A549 (cell line): Measurements from ENCODE around the gene LYRM7. TPM values are rescaled to one million over a fixed set of nuclear protein-coding genes. Genes with fewer than 3 reads are reported as not detected.

Source experiments
- ATAC-seq, 2 experiments: fragments of 200-7000 bp in 1 of 2; fragments of >200 bp in 1 of 2; cut with Nextera tagmentation in 1 of 2; cut with Tn5 transposase in 1 of 2; 3 replicates each; pipeline versions ENCODE4 v1.8.0 to v1.9.1; 2018 to 2020; ENCODE audit warnings: mild to moderate bottlenecking in 1 of 2, moderate library complexity in 1 of 2
- CTCF ChIA-PET: fragments of 300-600 bp; sonication (Branson Sonifier 250); formaldehyde crosslinking; extraction: SDS; loops from one replicate; lab custom pipeline; 2021; ENCODE audit warnings: antibody characterized with exemption, inconsistent platforms; lab: Yijun Ruan, JAX
- POLR2A ChIA-PET: fragments of 350-600 bp; formaldehyde crosslinking; extraction: SDS; loops from one replicate; lab custom pipeline; 2021; ENCODE audit warnings: antibody characterized with exemption, inconsistent platforms; lab: Yijun Ruan, JAX
- DNase-seq, 2 experiments: peaks; one replicate each; pipeline versions ENCODE4 v3.0.0 to v3.0.0-alpha.2; 2011 to 2016; ENCODE audit warnings: low read depth in 1 of 2, low spot score in 1 of 2
- FAIRE-seq: peaks from 2 replicates; lab custom pipeline; 2011; peaks lifted over from hg19 to GRCh38; lab: Jason Lieb, UNC
- H3K27ac ChIP-seq, 2 experiments: fragments of >200 bp; sonication (Bioruptor Twin); formaldehyde crosslinking; 3 replicates each; pipeline ENCODE4 v1.5.1; 2016 to 2017
- H3K4me1 ChIP-seq: fragments of >200 bp; sonication (Bioruptor Twin); formaldehyde crosslinking; 3 replicates; pipeline ENCODE4 v1.6.1; 2016
- H3K4me2 ChIP-seq: fragments of >200 bp; sonication (Bioruptor Twin); formaldehyde crosslinking; 3 replicates; pipeline ENCODE4 v1.6.1; 2016
- H3K4me3 ChIP-seq: fragments of >200 bp; sonication (Bioruptor Twin); formaldehyde crosslinking; 3 replicates; pipeline ENCODE4 v1.5.1; 2016
- H3K9me3 ChIP-seq: fragments of >200 bp; sonication (Bioruptor Twin); formaldehyde crosslinking; 3 replicates; pipeline ENCODE4 v1.6.1; 2016
- ATOH8 ChIP-seq: fragments of 250-450 bp; sonication (Bioruptor Pico); IDR thresholded peaks from 2 replicates; pipeline ENCODE4 v1.5.0; 2020; ENCODE audit warnings: low read depth, mild to moderate bottlenecking, moderate library complexity
- BCL3 ChIP-seq: fragments of >200 bp; sonication (Bioruptor Twin); formaldehyde crosslinking; IDR thresholded peaks from 3 replicates; pipeline ENCODE4 v1.6.1; 2016
- BHLHE40 ChIP-seq: IDR thresholded peaks from 2 replicates; pipeline ENCODE4 v1.6.1; 2012; ENCODE audit warnings: low read depth, low read length, inconsistent platforms
- CHD2 ChIP-seq: fragments of 150-350 bp; IDR thresholded peaks from 2 replicates; pipeline ENCODE4 v1.6.1; 2014; ENCODE audit warnings: low read length; ENCODE audit not compliant: partially characterized antibody
- E2F6 ChIP-seq: IDR thresholded peaks from 2 replicates; pipeline ENCODE4 v1.6.1; 2012; ENCODE audit warnings: low read depth, borderline replicate concordance
- FOSL2 ChIP-seq, 2 experiments: fragments of 450-650 bp in 1 of 2; fragments of >200 bp in 1 of 2; sonication (Bioruptor Twin) in 1 of 2; formaldehyde crosslinking; IDR thresholded peaks; 2 replicates each; pipeline versions ENCODE4 v1.5.0 to v1.6.1; 2016 to 2020; ENCODE audit warnings: mild to moderate bottlenecking in 1 of 2, moderate library complexity in 1 of 2
- FOXS1 ChIP-seq: fragments of 250-450 bp; sonication (Bioruptor Pico); IDR thresholded peaks from 2 replicates; pipeline ENCODE4 v1.5.0; 2020; ENCODE audit warnings: mild to moderate bottlenecking, moderate library complexity
- GATA3 ChIP-seq: IDR thresholded peaks from 2 replicates; pipeline ENCODE4 v1.6.1; 2012; ENCODE audit warnings: borderline replicate concordance
- MAFK ChIP-seq: fragments of 450-650 bp; IDR thresholded peaks from 2 replicates; pipeline ENCODE4 v1.6.1; 2014; ENCODE audit not compliant: partially characterized antibody
- NFE2L2 ChIP-seq: fragments of 150-350 bp; conservative IDR thresholded peaks from 2 replicates; pipeline ENCODE4 v1.6.1; 2014; ENCODE audit warnings: low read length
- POLR2A ChIP-seq: IDR thresholded peaks from 2 replicates; pipeline ENCODE4 v1.6.1; 2012; ENCODE audit warnings: mild to moderate bottlenecking, low read length
- POLR2AphosphoS2 ChIP-seq: conservative IDR thresholded peaks from 2 replicates; pipeline ENCODE4 v1.6.1; 2012; ENCODE audit warnings: low read length, improper control_type of control experiment, inconsistent platforms
- RCOR1 ChIP-seq: fragments of 150-350 bp; IDR thresholded peaks from 2 replicates; pipeline ENCODE4 v1.6.1; 2014; ENCODE audit warnings: antibody characterized with exemption, low read length, low read depth
- RFX5 ChIP-seq: fragments of 450-650 bp; IDR thresholded peaks from 2 replicates; pipeline ENCODE4 v1.7.1; 2014; ENCODE audit warnings: antibody characterized with exemption, mild to moderate bottlenecking, moderate library complexity
- SMC3 ChIP-seq: fragments of >200 bp; sonication (Bioruptor Twin); formaldehyde crosslinking; IDR thresholded peaks from 3 replicates; pipeline ENCODE4 v1.6.1; 2018; ENCODE audit warnings: inconsistent platforms
- SREBF2 ChIP-seq: fragments of 450-650 bp; IDR thresholded peaks from 2 replicates; pipeline ENCODE4 v1.6.1; 2014; ENCODE audit warnings: mild to moderate bottlenecking, moderate library complexity
- TFCP2L1 ChIP-seq: fragments of 250-450 bp; sonication (Bioruptor Pico); IDR thresholded peaks from 2 replicates; pipeline ENCODE4 v1.5.0; 2021; ENCODE audit warnings: mild to moderate bottlenecking
- USF2 ChIP-seq: fragments of 450-650 bp; IDR thresholded peaks from 2 replicates; pipeline ENCODE4 v1.6.1; 2014; ENCODE audit warnings: antibody characterized with exemption
- ZC3H11A ChIP-seq: fragments of 450-650 bp; IDR thresholded peaks from 2 replicates; pipeline ENCODE4 v1.6.1; 2014; ENCODE audit warnings: antibody characterized with exemption, mild to moderate bottlenecking
- ZFP36 ChIP-seq: fragments of 450-650 bp; IDR thresholded peaks from 2 replicates; pipeline ENCODE4 v1.6.1; 2014; ENCODE audit warnings: borderline replicate concordance; ENCODE audit not compliant: partially characterized antibody
- ZSCAN20 ChIP-seq: fragments of 250-450 bp; sonication (Bioruptor Pico); IDR thresholded peaks from 2 replicates; pipeline ENCODE4 v1.8.0; 2022; ENCODE audit warnings: mild to moderate bottlenecking, moderate library complexity
- WGBS: methylation state at CpG from one replicate; pipeline ENCODE4 v1.1.6; 2017; ENCODE audit errors: missing lambda C conversion rate; 5-methylcytosine and 5-hydroxymethylcytosine counted together
- polyA plus RNA-seq, 4 experiments: library from polyadenylated mRNA; depleted of rRNA in 3 of 4; stranded (reverse); fragments of >200 nt; fragmentation: RNase III in 1 of 4; extraction: RNeasy Plus Mini Kit Qiagen cat#74134 plus additional on column Dnase treatment in 1 of 4; gene quantifications; 2 replicates in 3 of 4; 3 replicates in 1 of 4; pipeline ENCODE4 v1.2.3, GENCODE V29; 2011 to 2017

Gene LYRM7
- polyA plus RNA-seq, 2 of the 4 experiments (the other 2 are of a cell fraction), result 6.2 to 11.1 TPM

GRCh38 chr5:131156385-131156784 is 14.4 kb upstream of the LYRM7 start:
- Histone ChIP-seq H3K27ac (no peak overlapping the region), H3K4me1 (peaks cover 5% of the 10 kb centered on the region; the same call in 1 of the 3 replicates)
- ChIA-PET CTCF (no interaction called here), POLR2A (no interaction called here)
- ATAC-seq (peak; percentile 31 to 32; a peak in 2 of 6 replicates), FAIRE-seq (no peak)
- no peak for TF ChIP-seq BHLHE40
- no peak for TF ChIP-seq TFCP2L1 (CRISPR knock-in tag)
- TF ChIP-seq POLR2AphosphoS2, result no peak
- no peak for TF ChIP-seq RCOR1
- TF ChIP-seq BCL3, result no peak
- no peak for TF ChIP-seq SREBF2
- TF ChIP-seq FOSL2 (IDR thresholded peaks at IDR 0.05), result no peak
- TF ChIP-seq FOSL2 (CRISPR knock-in tag; IDR thresholded peaks at IDR 0.05), result no peak
- no peak for TF ChIP-seq NFE2L2
- no peak for TF ChIP-seq E2F6
- no peak for TF ChIP-seq ZFP36
- TF ChIP-seq RFX5, result no peak
- TF ChIP-seq POLR2A, result no peak
- TF ChIP-seq FOXS1 (CRISPR knock-in tag), result no peak
- no peak for TF ChIP-seq SMC3
- no peak for TF ChIP-seq ZSCAN20
- TF ChIP-seq, all 56 proteins: peak for 0
- no peak for DNase-seq
- no peaks in the 10 kb centered on the region for H3K9me3 ChIP-seq
- H3K4me3 ChIP-seq, result no peak overlapping the region
- WGBS, result 89% methylated on average over 2 of the region's 2 CpGs
- no peak overlapping the region for H3K4me2 ChIP-seq

- TF ChIP-seq USF2, result no peak
- no peak for TF ChIP-seq NFE2L2
- no peak for TF ChIP-seq FOXS1 (CRISPR knock-in tag)
- TF ChIP-seq GATA3, result no peak
- TF ChIP-seq E2F6, result no peak
- no peak for TF ChIP-seq MAFK
- no peak for TF ChIP-seq ATOH8
- TF ChIP-seq ZC3H11A, result no peak
- no peak for TF ChIP-seq CHD2
- TF ChIP-seq BCL3, result no peak
- no peak overlapping the region for H3K4me3 ChIP-seq
- FAIRE-seq (no peak), ATAC-seq (no peak), DNase-seq (no peak)
- CTCF ChIA-PET, result no interaction called here
- no peak overlapping the region for H3K4me2 ChIP-seq
- POLR2A ChIA-PET, result no interaction called here
- WGBS, result 96% methylated on average over 5 of the region's 5 CpGs
- peaks cover 5% of the 10 kb centered on the region; the same call in 1 of the 3 replicates for H3K4me1 ChIP-seq
- no peak overlapping the region for H3K27ac ChIP-seq
- H3K9me3 ChIP-seq, result no peaks in the 10 kb centered on the region
Measured at GRCh38 chr5:131156957-131157356, 13.8 kb upstream of the LYRM7 start.
